Gastroesophageal sphincter (tissue), 3 donors: ENCODE data around the gene HAO2.

Source experiments
- CTCF ChIP-seq, 4 experiments: fragments of 200-600 bp in 2 of 4; fragments of 450-650 bp in 2 of 4; sonication (generic) in 1 of 4; IDR thresholded peaks; one replicate each; pipeline ENCODE4 v1.5.1; 2017 to 2019; ENCODE audit warnings: antibody characterized with exemption in 4 of 4, mild to moderate bottlenecking in 2 of 4, moderate library complexity in 2 of 4
- EP300 ChIP-seq: sonication (generic); formaldehyde crosslinking; IDR thresholded peaks from one replicate; pipeline ENCODE4 v1.6.1; 2017; ENCODE audit warnings: antibody characterized with exemption, mild to moderate bottlenecking
- POLR2AphosphoS5 ChIP-seq: sonication (generic); formaldehyde crosslinking; IDR thresholded peaks from one replicate; pipeline ENCODE4 v1.6.1; 2017; ENCODE audit warnings: antibody characterized with exemption

GRCh38 chr1:119329541-119330461, 38.8 kb upstream of the HAO2 start:
- TF ChIP-seq CTCF (IDR thresholded peaks at IDR 0.05): no peak
- no peak for TF ChIP-seq EP300
- TF ChIP-seq POLR2AphosphoS5: no peak
